IPS-18c (cell line): ENCODE measurements around the gene EXOC7.

Source experiments
- H3K4me3 ChIP-seq: 2 replicates; pipeline ENCODE4 v1.7.0; 2013; ENCODE audit warnings: low read depth, mild to moderate bottlenecking, low read length, moderate library complexity; ENCODE audit not compliant: insufficient read depth
- H3K9me3 ChIP-seq: one replicate; pipeline ENCODE4 v1.6.1; 2013; ENCODE audit warnings: mild to moderate bottlenecking, low read length, moderate library complexity; ENCODE audit not compliant: control insufficient read depth, insufficient read depth

EXOC7 gene

GRCh38 chr17:76125922-76126321, 22.3 kb upstream of the EXOC7 start:
- no peak overlapping the region for H3K4me3 ChIP-seq

GRCh38 chr17:76125391-76125675, 21.7 kb upstream of the EXOC7 start:
- no peaks in the 10 kb centered on the region for H3K9me3 ChIP-seq
- H3K4me3 ChIP-seq: no peak overlapping the region

More at GRCh38 chr17:76125922-76126321, 22.3 kb upstream of the EXOC7 start:
- H3K9me3 ChIP-seq: no peaks in the 10 kb centered on the region

GRCh38 chr17:76124582-76125390, 21.2 kb upstream of the EXOC7 start:
- H3K4me3 ChIP-seq: no peak overlapping the region

GRCh38 chr17:76123749-76124581, 20.4 kb upstream of the EXOC7 start:
- Histone ChIP-seq H3K9me3 (no peaks in the 10 kb centered on the region), H3K4me3 (no peak overlapping the region)

More at GRCh38 chr17:76124582-76125390, 21.2 kb upstream of the EXOC7 start:
- no peaks in the 10 kb centered on the region for H3K9me3 ChIP-seq

GRCh38 chr17:76123191-76123499, 19.6 kb upstream of the EXOC7 start:
- Histone ChIP-seq H3K9me3 (no peaks in the 10 kb centered on the region), H3K4me3 (no peak overlapping the region)

GRCh38 chr17:76122431-76123190, 19.0 kb upstream of the EXOC7 start:
- Histone ChIP-seq H3K9me3 (no peaks in the 10 kb centered on the region), H3K4me3 (no peak overlapping the region)

- peak overlapping the region; percentile 24; the same call in 1 of the 2 replicates for H3K4me3 ChIP-seq
- H3K9me3 ChIP-seq: no peaks in the 10 kb centered on the region
These were observed 18.4 kb upstream of the EXOC7 start for GRCh38 chr17:76121932-76122430.

- H3K4me3 ChIP-seq: no peak overlapping the region
- no peaks in the 10 kb centered on the region for H3K9me3 ChIP-seq
These were observed 17.0 kb upstream of the EXOC7 start for GRCh38 chr17:76120658-76121008.

- no peak overlapping the region for H3K4me3 ChIP-seq
- no peaks in the 10 kb centered on the region for H3K9me3 ChIP-seq
These were observed 16.1 kb upstream of the EXOC7 start for GRCh38 chr17:76119409-76120371.

- Histone ChIP-seq H3K4me3 (no peak overlapping the region), H3K9me3 (no peaks in the 10 kb centered on the region)
These were observed 11.7 kb upstream of the EXOC7 start for GRCh38 chr17:76115138-76115754.

- no peaks in the 10 kb centered on the region for H3K9me3 ChIP-seq
- H3K4me3 ChIP-seq: no peak overlapping the region
These were observed 8.4 kb upstream of the EXOC7 start for GRCh38 chr17:76111956-76112355.

- H3K4me3 ChIP-seq: no peak overlapping the region
- no peaks in the 10 kb centered on the region for H3K9me3 ChIP-seq
These were observed 3.9 kb upstream of the EXOC7 start for GRCh38 chr17:76107509-76107908.

GRCh38 chr17:76106703-76107102, 3.1 kb upstream of the EXOC7 start:
- Histone ChIP-seq H3K9me3 (no peaks in the 10 kb centered on the region), H3K4me3 (no peak overlapping the region)

GRCh38 chr17:76104896-76105231, 1.3 kb upstream of the EXOC7 start:
- H3K4me3 ChIP-seq: no peak overlapping the region
- H3K9me3 ChIP-seq: no peaks in the 10 kb centered on the region

GRCh38 chr17:76104140-76104895, 731 bp upstream of the EXOC7 start:
- Histone ChIP-seq H3K4me3 (peak overlapping the region; percentile 70), H3K9me3 (no peaks in the 10 kb centered on the region)

GRCh38 chr17:76102944-76103273, 678 bp downstream of the EXOC7 start:
- H3K9me3 ChIP-seq: no peaks in the 10 kb centered on the region
- peak overlapping the region; percentile 70 for H3K4me3 ChIP-seq
